GM18867 (cell line): Measurements from ENCODE around the gene AADAT.
"Not testable (repeated sequence)": the region's sequence is repeated elsewhere in the genome, so short reads cannot be mapped to it uniquely, and the experiment has no call there.

Experiments used
- ATAC-seq: cut with Tn5 transposase; IDR thresholded peaks from one replicate; pipeline ENCODE4 v1.9.1; 2021; ENCODE audit warnings: mild to moderate bottlenecking, moderate library complexity; ENCODE audit not compliant: unreplicated experiment

Gene AADAT

GRCh38 chr4:170089668-170090351 is at the start of gene AADAT:
Gene AADAT, minus strand, starts transcription at chr4:170089956. Its CDS starts 266 bp downstream, at chr4:170089690.
- no peak for ATAC-seq

DNA sequence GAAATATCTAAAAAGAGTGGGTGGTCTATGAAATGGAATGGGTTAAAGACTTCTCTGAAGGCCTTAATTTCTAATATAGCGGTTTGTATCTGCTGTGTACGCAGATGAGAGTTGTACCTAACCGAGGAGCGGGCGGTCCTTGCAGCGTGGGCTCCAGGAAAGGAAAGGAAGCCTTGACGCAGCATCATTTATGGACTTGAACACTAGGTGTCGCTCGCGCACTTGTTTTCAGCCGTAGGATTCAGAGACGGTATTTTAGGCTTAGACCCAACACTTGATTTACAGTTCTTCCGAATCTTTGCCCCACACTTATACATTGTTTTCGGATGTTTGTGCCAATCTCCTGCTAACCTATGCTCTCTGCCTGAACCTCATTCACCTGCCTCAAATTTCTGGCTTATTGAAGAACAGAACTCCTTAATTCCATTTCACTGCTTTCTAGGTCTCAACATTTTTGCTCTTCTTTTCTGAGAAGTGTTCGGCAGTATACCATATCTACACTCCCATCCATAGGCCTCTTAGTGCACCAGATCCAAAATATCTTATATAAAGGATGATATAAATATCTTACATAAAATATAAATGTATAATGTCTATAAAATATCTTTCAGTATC is 48.9 kb upstream of the AADAT start:
- peak; percentile 96 for ATAC-seq

DNA sequence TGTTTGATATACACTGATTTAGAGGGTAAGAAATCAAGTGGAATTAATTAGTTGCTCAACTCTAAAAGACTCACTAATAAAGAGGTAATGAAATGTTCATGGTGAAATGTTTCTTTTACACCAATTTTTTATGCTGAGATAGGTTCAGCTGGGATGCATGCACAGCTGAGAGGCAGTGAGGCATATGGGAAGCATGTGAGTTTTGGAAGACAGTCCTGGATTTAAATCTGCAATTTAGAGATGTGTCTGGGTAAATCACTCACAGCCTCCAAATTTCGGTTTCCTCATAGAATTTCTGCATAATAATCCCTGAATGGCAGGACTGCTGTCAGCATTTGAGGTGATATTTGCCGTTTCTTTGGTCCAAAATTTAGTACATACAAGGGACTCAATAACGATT is 48.2 kb upstream of the AADAT start:
- ATAC-seq, result no peak

- ATAC-seq, result no peak
These were observed 47.7 kb upstream of the AADAT start for GRCh38 chr4:170137466-170137865.

DNA sequence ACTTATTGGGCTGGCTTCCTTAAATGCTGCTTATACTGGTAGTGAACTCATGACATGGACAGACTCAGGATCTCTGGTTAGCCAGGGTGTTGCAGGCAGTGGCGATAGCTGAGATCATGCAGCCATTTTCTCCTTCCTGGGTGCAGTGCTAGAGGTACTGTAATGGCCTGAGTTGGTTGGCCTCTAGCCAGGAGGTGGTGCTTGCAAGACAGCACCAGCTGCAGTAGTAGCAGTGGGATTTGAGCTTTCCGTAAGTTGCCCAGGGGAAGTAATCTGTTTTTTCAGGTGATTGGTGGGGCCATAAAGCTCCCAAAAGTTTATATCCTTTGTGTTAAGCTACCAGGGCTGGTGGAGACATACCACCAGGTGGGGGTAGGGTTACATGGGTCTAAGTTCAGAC is 45.1 kb upstream of the AADAT start:
- no peak for ATAC-seq

- ATAC-seq, result no peak
These were observed 38.6 kb upstream of the AADAT start for GRCh38 chr4:170128219-170128804.

DNA sequence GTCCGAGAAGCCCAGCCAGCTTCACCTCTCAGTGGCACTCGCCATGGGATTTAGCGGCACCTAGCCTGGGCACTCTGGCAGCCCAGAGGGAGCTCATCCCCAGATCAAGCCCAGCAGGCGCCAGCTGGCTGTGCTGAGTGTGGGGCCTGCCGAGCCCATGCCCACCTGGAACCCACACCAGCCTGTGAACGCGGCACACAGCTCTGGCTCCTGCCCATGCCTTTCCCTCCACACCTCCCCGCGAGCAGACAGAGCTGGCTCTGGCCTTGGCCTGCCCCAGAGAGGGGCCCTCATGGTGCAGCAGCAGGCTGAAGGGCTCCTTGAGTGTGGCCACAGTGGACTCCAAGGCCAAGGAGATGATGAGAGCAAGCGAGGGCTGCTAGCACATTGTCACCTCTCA is 38.0 kb upstream of the AADAT start:
- ATAC-seq, result no peak

DNA sequence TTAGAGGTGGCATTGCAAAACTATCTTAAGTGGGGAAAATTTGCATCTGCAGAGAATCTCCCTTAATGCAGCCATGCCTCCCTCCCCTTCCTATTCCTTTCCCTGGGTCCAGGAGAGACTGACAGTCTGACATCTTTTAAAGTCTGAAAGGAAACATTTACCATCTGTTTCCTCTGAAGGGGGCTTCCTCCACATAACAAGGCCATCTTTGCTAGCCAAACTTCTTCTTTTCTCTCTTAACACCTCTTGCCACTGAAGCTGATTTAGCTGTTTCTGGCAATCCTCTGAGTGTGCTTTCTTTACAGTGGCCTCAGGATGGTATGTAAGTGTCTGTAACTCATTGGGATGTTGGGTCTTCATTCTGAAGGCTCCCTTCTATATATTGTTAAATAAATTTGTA is 34.6 kb upstream of the AADAT start:
- ATAC-seq, result no peak

DNA sequence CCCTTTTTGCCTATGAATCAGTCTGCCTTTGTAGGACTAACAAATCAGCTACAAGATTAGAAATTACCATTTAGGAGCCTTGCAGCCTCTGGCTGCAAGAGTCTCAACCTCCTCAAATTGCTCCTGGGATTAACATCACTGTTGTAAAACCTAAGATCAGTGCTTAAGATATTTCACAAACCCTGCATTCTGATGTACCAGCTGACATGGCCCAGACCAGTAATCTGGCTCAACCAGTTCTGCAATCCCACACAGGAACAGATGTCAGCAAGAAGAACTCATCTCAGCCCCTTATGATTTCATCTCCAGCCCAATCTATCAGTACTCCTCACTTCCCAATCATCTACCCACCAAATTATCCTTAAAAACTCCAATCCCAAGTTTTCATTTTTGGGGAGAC is 32.5 kb upstream of the AADAT start:
- ATAC-seq, result no peak

GRCh38 chr4:170114636-170115035 is 24.9 kb upstream of the AADAT start:
- ATAC-seq, result no peak

DNA sequence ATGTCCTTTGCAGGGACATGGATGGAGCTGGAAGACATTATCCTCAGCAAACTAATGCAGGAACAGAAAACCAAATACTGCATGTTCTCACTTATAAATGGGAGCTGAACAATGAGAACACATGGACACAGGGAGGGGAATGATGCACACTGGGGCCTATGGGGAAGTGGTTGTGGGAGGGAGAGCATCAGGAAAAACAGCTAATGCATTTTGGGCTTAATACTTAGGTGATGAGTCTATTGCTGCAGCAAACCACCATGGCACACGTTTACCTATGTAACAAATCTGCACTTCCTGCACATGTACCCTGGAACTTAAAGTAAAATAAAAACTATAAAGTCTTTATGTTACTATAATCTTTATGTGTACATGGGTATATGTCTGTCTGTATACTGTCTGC is 24.4 kb upstream of the AADAT start:
- not testable (repeated sequence) for ATAC-seq

GRCh38 chr4:170111546-170111945 is 21.8 kb upstream of the AADAT start:
- ATAC-seq, result no peak

DNA sequence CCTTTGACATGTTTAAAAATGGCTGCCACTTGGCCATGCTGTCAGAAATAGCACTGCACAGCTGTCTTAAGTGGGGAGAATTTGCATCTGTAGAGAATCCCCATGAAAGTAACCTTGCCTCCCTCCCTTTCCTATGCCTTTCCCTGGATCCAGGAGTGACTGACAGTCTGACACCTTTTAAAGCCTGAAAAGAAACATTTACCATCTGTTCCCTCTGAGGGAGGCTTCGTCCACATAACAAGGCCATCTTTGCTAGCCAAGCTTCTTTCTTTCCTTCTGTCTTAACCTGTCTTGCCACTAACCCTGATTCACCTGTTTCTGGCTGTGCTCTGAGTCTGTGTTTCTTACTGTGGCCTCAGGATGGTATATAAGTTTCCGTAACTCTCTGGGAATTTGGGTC is 21.3 kb upstream of the AADAT start:
- ATAC-seq, result no peak

- ATAC-seq, result no peak
These were observed 20.5 kb upstream of the AADAT start for GRCh38 chr4:170110285-170110672.

DNA sequence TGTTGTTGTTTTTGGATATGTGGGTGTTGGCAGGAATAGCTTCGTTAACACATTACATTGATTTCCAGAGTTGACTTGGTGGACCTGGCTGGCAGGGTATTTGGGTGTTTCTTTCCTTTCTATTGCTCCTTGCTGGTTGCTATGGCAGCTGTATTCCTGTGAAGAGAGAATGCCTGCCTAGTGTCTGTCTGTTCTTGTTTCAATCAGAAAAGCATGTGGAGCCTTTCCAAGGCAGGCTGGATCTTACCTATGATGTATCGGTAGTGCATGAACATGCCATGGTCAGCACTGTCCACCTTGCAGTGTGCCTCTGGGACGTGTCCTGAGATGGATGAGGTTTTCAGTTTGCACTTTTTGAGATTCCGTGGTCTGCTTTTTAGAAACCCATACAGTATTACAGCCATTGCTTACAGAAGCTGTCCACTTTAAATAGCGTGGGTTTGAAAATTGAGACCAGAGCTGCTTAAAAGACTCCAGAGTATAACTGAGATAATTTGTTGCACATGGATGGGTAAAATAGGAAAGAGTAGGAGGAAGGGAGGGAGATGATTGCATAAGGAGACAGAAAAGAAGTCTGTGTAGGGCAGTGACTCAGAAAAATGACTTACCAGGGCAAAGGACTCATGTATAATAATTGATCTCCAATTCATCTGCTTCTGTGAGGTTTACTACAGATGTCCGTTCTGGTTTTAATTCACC is 20.0 kb upstream of the AADAT start:
- ATAC-seq, result no peak

DNA sequence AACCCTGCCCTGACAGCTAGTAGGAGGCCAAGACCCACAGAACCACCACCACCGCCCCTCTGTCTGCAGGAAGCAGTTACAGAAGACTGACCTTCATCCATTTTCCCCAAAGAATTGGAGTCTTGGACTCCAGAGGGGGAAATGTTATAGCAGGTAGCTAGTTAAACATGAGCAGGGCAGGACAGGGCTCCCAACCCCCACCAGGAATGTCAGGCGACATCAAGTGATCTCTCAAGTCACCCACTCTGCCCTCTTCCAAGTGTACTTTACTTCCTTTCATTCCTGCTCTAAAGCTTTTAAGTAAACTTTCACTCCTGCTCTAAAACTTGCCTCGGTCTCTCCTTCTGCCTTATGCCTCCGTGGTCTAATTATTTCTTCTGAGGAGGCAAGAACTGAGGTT is 17.1 kb upstream of the AADAT start:
- ATAC-seq, result no peak

- no peak for ATAC-seq
These were observed 12.7 kb upstream of the AADAT start for GRCh38 chr4:170102426-170102825.

DNA sequence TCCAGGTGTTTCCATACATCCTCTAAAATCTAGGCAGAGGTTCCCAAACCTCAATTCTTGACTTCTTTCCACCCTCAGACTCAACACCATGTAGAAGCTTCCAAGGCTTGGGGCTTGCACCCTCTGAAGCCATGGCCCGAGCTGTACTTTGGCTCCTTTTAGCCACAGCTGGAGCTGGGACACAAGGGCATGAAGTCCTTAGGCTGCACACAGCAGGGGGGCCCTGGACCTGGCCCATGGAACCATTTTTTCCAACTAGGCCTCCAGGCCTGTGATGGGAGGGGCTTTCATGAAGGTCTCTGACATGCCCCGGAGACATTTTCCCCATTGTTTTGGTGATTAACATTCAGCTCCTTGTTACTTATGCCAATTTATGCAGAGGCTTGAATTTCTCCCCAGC is 8.4 kb upstream of the AADAT start:
- ATAC-seq, result not testable (repeated sequence)

GRCh38 chr4:170097681-170098080 is 7.9 kb upstream of the AADAT start:
- ATAC-seq, result no peak

GRCh38 chr4:170093973-170094535 is 4.3 kb upstream of the AADAT start:
- ATAC-seq, result no peak

- ATAC-seq, result no peak
These were observed 1.4 kb upstream of the AADAT start for GRCh38 chr4:170091069-170091696.
